CD4-positive, alpha-beta T cell (primary cell): ENCODE data around the gene RGS4. TPM values are rescaled to one million over a fixed set of nuclear protein-coding genes. Genes with fewer than 3 reads are reported as not detected.

Experiments used
- ATAC-seq: fragments of 200-7000 bp; cut with Tn5 transposase; one replicate; pipeline ENCODE4 v1.10.0; 2022; ENCODE audit warnings: mild to moderate bottlenecking; ENCODE audit not compliant: poor library complexity
- CTCF ChIA-PET: fragments of 350-600 bp; sonication (Branson Sonifier 250); formaldehyde crosslinking; loops from one replicate; lab custom pipeline; 2021; ENCODE audit warnings: antibody characterized with exemption, inconsistent platforms; lab: Charles Lee
- POLR2A ChIA-PET: fragments of 350-600 bp; sonication (Branson Sonifier 250); formaldehyde crosslinking; loops from one replicate; lab custom pipeline; 2021; ENCODE audit warnings: antibody characterized with exemption, inconsistent platforms; lab: Charles Lee
- DNase-seq, 14 experiments: peaks; one replicate each; pipeline ENCODE4 v3.0.0-alpha.2; 2013 to 2020; ENCODE audit warnings: mixed read lengths in 2 of 14
- H3K27ac ChIP-seq, 2 donors: one replicate each; pipeline versions ENCODE4 v1.5.1 to v1.7.0; 2013; ENCODE audit warnings: low read length in 2 of 2, low read depth in 1 of 2, mild to moderate bottlenecking in 1 of 2
- H3K27me3 ChIP-seq, 2 experiments: 1 replicate in 1 of 2; 2 replicates in 1 of 2; pipeline versions ENCODE4 v1.6.1 to v1.7.0; 2013; ENCODE audit warnings: low read length in 2 of 2, control low read depth in 1 of 2, mild to moderate bottlenecking in 1 of 2, moderate library complexity in 1 of 2; ENCODE audit not compliant: insufficient read depth in 2 of 2, control insufficient read depth in 1 of 2
- H3K36me3 ChIP-seq: one replicate; pipeline ENCODE4 v1.6.1; 2013; ENCODE audit warnings: low read length, control low read depth; ENCODE audit not compliant: insufficient read depth
- H3K4me1 ChIP-seq: one replicate; pipeline ENCODE4 v1.6.1; 2013; ENCODE audit warnings: low read length, control low read depth; ENCODE audit not compliant: insufficient read depth
- H3K4me3 ChIP-seq: one replicate; pipeline ENCODE4 v1.5.1; 2013; ENCODE audit warnings: mild to moderate bottlenecking, low read length, moderate library complexity
- H3K9me3 ChIP-seq, 2 experiments: 1 replicate in 1 of 2; 2 replicates in 1 of 2; pipeline versions ENCODE4 v1.6.1 to v1.7.0; 2013; ENCODE audit warnings: low read length in 2 of 2, mild to moderate bottlenecking in 2 of 2, control low read depth in 1 of 2, moderate library complexity in 1 of 2; ENCODE audit not compliant: control insufficient read depth in 1 of 2, insufficient read depth in 1 of 2
- H3K27ac Mint-ChIP-seq: one replicate; pipeline ENCODE4 v1.8.0; 2020; ENCODE audit warnings: mixed read lengths
- H3K27me3 Mint-ChIP-seq: one replicate; pipeline ENCODE4 v1.8.0; 2021; ENCODE audit warnings: mixed read lengths
- H3K36me3 Mint-ChIP-seq: one replicate; pipeline ENCODE4 v1.8.0; 2021; ENCODE audit warnings: low read depth, mixed read lengths
- H3K4me1 Mint-ChIP-seq: one replicate; pipeline ENCODE4 v1.8.0; 2021; ENCODE audit warnings: low read depth, mixed read lengths
- H3K4me3 Mint-ChIP-seq: one replicate; pipeline ENCODE4 v1.8.0; 2020; ENCODE audit warnings: mild to moderate bottlenecking, mixed read lengths
- H3K9me3 Mint-ChIP-seq: one replicate; pipeline ENCODE4 v1.8.0; 2020; ENCODE audit warnings: mixed read lengths
- intact Hi-C, 2 experiments: fragments of 100-400 bp; cut with DNase I in 1 of 2; cut with micrococcal nuclease in 1 of 2; formaldehyde crosslinking; loops; one replicate each; pipeline versions ENCODE4 v1.15.1 to v1.9.0; 2023 to 2025; cut with DNase I, micrococcal nuclease
- total RNA-seq, 174 experiments: library from RNA in 2 of 174; stranded (reverse) in 2 of 174; gene quantifications; one replicate each; pipeline ENCODE4 v1.2.3 and lab custom pipeline; 2021 to 2026
- TF ChIP-seq, protein P1 (sequence below): fragments of 200-600 bp; IDR thresholded peaks from one replicate; pipeline ENCODE4 v1.8.0; 2022; ENCODE audit warnings: antibody characterized with exemption, mild to moderate bottlenecking

The RGS4 gene
- total RNA-seq, 2 experiments from 2014 or later, result not detected

DNA sequence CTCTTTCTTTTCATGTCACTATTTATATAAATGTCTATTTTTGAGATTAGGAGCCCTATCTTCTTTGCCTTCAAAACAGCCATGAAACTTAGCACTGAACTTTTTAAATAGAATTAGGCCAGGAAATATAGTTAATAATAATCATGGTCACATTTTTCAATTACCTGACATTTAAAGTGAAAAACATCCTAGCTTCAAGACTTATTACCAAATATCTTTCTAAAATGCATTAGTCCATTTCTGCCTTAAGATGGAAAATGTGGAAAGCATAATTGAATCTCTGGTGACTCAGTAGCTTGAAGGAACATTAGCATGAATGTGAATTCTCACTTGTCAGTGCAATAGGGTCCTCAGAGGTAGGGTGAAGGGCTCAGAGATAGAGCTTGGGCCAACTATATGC, 18.7 kb upstream of the RGS4 start:
- H3K9me3 ChIP-seq, result no peaks in the 10 kb centered on the region
- H3K4me3 ChIP-seq, result no peak overlapping the region
- DNase-seq (no peak), ATAC-seq (no peak)
- CTCF ChIA-PET, result interaction anchor here (1.1 kb wide), 1 partner anchor 13 kb away, joined by 3 read pairs; no protein-coding TSS in a partner anchor
- H3K27me3 ChIP-seq, result peaks cover 0 to 6% of the 10 kb centered on the region in 2 experiments
- Mint-ChIP-seq H3K9me3 (no peaks in the 10 kb centered on the region), H3K27ac (no peak overlapping the region), H3K4me3 (no peak overlapping the region), H3K4me1 (no peaks in the 10 kb centered on the region), H3K36me3 (no peaks in the 10 kb centered on the region), H3K27me3 (peaks cover 31% of the 10 kb centered on the region)
- no peak overlapping the region for H3K27ac ChIP-seq
- intact Hi-C loops, result no loop called here
- no peaks in the 10 kb centered on the region for H3K4me1 ChIP-seq
- POLR2A ChIA-PET, result no interaction called here
- TF ChIP-seq, protein P1, sequence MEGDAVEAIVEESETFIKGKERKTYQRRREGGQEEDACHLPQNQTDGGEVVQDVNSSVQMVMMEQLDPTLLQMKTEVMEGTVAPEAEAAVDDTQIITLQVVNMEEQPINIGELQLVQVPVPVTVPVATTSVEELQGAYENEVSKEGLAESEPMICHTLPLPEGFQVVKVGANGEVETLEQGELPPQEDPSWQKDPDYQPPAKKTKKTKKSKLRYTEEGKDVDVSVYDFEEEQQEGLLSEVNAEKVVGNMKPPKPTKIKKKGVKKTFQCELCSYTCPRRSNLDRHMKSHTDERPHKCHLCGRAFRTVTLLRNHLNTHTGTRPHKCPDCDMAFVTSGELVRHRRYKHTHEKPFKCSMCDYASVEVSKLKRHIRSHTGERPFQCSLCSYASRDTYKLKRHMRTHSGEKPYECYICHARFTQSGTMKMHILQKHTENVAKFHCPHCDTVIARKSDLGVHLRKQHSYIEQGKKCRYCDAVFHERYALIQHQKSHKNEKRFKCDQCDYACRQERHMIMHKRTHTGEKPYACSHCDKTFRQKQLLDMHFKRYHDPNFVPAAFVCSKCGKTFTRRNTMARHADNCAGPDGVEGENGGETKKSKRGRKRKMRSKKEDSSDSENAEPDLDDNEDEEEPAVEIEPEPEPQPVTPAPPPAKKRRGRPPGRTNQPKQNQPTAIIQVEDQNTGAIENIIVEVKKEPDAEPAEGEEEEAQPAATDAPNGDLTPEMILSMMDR, result no peak
- H3K36me3 ChIP-seq, result no peaks in the 10 kb centered on the region

DNA sequence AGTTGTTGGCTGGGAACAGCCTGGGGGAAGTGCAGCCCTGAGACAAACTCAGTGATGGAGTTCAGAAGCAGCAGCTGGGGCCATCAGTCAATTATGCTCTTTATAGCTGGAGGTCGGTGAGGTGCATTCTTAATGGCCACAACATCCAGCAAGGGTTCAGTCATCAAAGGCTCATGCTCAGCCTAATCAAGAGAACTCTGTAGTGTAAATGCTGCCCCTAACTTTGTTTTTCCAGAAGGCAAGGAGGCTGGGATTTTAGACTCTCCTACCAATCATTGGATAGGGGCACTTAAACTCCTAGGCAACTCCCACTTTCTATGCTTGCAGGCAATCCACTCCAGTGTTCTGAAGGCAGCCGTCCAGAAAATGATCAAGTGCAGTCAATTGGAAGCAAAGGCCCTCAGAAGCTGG, 15.0 kb upstream of the RGS4 start:
- intact Hi-C loops, result no loop called here
- Histone ChIP-seq H3K4me3 (no peak overlapping the region), H3K36me3 (no peaks in the 10 kb centered on the region), H3K27ac (no peak overlapping the region), H3K4me1 (no peaks in the 10 kb centered on the region), H3K9me3 (no peaks in the 10 kb centered on the region), H3K27me3 (peaks cover 0 to 7% of the 10 kb centered on the region in 2 experiments)
- no peak overlapping the region for H3K27ac Mint-ChIP-seq
- ChIA-PET CTCF (no interaction called here), POLR2A (no interaction called here)
- no peak overlapping the region for H3K4me3 Mint-ChIP-seq
- H3K9me3 Mint-ChIP-seq, result no peaks in the 10 kb centered on the region
- no peaks in the 10 kb centered on the region for H3K36me3 Mint-ChIP-seq
- H3K4me1 Mint-ChIP-seq, result no peaks in the 10 kb centered on the region
- TF ChIP-seq, protein P1, result no peak
- ATAC-seq, result no peak
- DNase-seq, result no peak
- H3K27me3 Mint-ChIP-seq, result peaks cover 29% of the 10 kb centered on the region

DNA sequence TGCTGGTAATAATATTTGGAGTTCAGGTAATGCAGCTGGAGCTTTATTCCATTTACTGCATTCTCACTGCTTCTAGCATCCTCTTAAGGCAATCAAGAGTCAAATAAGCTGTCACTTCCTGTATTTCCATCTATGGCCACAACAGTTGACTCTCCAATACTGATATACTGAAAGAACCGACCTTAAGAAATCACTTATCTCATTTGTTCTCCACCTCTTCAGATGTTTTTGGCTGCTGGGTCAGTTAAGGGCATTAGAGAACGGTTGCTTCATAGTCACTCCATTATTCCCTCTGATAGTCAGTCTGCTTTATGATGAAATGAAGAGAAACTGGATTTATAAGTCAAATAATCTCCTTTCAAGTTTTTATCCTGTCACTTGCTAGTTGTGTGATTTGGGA, 14.2 kb upstream of the RGS4 start:
- ATAC-seq (no peak), DNase-seq (no peak)
- Mint-ChIP-seq H3K36me3 (no peaks in the 10 kb centered on the region), H3K4me3 (no peak overlapping the region), H3K4me1 (no peaks in the 10 kb centered on the region), H3K9me3 (no peaks in the 10 kb centered on the region), H3K27ac (no peak overlapping the region), H3K27me3 (peaks cover 29% of the 10 kb centered on the region)
- Histone ChIP-seq H3K4me1 (no peaks in the 10 kb centered on the region), H3K27ac (no peak overlapping the region), H3K27me3 (peaks cover 0 to 7% of the 10 kb centered on the region in 2 experiments), H3K4me3 (no peak overlapping the region), H3K9me3 (no peaks in the 10 kb centered on the region), H3K36me3 (no peaks in the 10 kb centered on the region)
- ChIA-PET POLR2A (no interaction called here), CTCF (no interaction called here)
- intact Hi-C loops, result no loop called here
- TF ChIP-seq, protein P1, result no peak
